K562 (cell line): ENCODE results near the gene CEP76.

Experiments
- EZH2 ChIP-seq: IDR thresholded peaks from 2 replicates; pipeline ENCODE4 v1.6.1; 2012; ENCODE audit warnings: low read depth, mild to moderate bottlenecking, inconsistent platforms, low read length, borderline replicate concordance
- TF ChIP-seq, protein P1 (sequence below), 3 experiments: IDR thresholded peaks in 2 of 3; conservative IDR thresholded peaks in 1 of 3; 2 replicates each; pipeline ENCODE4 v1.5.1; 2011 to 2012; ENCODE audit warnings: low read length in 3 of 3, mild to moderate bottlenecking in 3 of 3, control low read depth in 2 of 3, improper control_type of control experiment in 1 of 3, inconsistent platforms in 1 of 3, low read depth in 1 of 3, mixed read lengths in 1 of 3, moderate library complexity in 1 of 3; ENCODE audit not compliant: insufficient read depth in 2 of 3

DNA sequence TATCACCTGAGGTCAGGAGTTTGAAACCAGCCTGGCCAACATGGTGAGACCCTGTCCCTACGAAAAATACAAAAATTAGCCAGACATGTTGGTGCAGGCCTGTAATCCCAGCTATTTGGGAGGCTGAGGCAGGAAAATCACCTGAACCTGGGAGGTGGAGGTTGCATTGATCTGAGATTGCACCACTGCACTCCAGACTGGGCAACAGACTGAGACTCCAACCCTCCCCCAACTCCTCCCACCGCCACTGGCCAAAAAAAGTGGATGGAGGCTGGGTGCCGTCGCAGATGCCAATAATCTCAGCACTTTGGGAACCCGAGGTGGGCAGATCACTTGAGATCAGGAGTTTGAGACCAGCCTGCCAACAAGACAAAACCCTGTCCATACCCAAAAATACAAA, 34.5 kb downstream of the CEP76 start:
- no peak for TF ChIP-seq EZH2
- TF ChIP-seq, protein P1, sequence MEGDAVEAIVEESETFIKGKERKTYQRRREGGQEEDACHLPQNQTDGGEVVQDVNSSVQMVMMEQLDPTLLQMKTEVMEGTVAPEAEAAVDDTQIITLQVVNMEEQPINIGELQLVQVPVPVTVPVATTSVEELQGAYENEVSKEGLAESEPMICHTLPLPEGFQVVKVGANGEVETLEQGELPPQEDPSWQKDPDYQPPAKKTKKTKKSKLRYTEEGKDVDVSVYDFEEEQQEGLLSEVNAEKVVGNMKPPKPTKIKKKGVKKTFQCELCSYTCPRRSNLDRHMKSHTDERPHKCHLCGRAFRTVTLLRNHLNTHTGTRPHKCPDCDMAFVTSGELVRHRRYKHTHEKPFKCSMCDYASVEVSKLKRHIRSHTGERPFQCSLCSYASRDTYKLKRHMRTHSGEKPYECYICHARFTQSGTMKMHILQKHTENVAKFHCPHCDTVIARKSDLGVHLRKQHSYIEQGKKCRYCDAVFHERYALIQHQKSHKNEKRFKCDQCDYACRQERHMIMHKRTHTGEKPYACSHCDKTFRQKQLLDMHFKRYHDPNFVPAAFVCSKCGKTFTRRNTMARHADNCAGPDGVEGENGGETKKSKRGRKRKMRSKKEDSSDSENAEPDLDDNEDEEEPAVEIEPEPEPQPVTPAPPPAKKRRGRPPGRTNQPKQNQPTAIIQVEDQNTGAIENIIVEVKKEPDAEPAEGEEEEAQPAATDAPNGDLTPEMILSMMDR (IDR thresholded peaks at IDR 0.05 in 2 of 3, conservative IDR thresholded peaks at IDR 0.05 in 1 of 3; ENCODE audit: insufficient read depth in 2 of 3, low read depth in 1 of 3, low read length in 3 of 3), result no peak
